C4-2B (cell line): ENCODE data around the gene CCDC201.

Source experiments
- H3K27ac ChIP-seq: fragments of 450-650 bp; 2 replicates; pipeline ENCODE4 v1.5.1; 2017
- ZFX ChIP-seq: fragments of 450-650 bp; IDR thresholded peaks from 2 replicates; pipeline ENCODE4 v1.6.1; 2017
- TF ChIP-seq, protein P1 (sequence below): fragments of 450-650 bp; conservative IDR thresholded peaks from 2 replicates; pipeline ENCODE4 v1.5.1; 2017; ENCODE audit warnings: mild to moderate bottlenecking

Gene CCDC201

DNA sequence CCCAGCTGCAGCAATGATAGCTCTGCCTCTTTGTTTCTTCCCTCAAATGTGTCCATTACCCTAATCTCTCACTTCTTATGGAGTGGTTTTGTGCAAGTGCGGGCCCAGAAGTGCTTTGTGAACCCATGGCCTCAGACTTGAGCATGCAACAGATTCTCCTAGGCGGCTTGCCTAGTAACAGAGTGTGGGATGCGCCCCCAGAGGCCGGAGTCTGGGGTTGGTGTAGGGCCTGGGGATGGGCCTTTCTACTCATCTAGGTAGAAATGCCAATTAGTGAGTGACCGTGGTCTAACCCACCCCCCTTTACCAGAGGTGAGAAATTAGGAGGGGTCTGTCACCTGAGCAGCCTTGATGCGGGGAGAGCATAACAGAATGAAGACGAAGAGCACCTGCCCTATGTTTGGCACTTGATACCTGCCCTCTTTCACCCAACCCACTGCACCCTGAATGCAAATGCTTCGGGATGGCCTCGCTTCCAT, 8.4 kb upstream of the CCDC201 start:
- H3K27ac ChIP-seq = no peak overlapping the region
- TF ChIP-seq, protein P1, sequence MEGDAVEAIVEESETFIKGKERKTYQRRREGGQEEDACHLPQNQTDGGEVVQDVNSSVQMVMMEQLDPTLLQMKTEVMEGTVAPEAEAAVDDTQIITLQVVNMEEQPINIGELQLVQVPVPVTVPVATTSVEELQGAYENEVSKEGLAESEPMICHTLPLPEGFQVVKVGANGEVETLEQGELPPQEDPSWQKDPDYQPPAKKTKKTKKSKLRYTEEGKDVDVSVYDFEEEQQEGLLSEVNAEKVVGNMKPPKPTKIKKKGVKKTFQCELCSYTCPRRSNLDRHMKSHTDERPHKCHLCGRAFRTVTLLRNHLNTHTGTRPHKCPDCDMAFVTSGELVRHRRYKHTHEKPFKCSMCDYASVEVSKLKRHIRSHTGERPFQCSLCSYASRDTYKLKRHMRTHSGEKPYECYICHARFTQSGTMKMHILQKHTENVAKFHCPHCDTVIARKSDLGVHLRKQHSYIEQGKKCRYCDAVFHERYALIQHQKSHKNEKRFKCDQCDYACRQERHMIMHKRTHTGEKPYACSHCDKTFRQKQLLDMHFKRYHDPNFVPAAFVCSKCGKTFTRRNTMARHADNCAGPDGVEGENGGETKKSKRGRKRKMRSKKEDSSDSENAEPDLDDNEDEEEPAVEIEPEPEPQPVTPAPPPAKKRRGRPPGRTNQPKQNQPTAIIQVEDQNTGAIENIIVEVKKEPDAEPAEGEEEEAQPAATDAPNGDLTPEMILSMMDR = no peak
- no peak for TF ChIP-seq ZFX

DNA sequence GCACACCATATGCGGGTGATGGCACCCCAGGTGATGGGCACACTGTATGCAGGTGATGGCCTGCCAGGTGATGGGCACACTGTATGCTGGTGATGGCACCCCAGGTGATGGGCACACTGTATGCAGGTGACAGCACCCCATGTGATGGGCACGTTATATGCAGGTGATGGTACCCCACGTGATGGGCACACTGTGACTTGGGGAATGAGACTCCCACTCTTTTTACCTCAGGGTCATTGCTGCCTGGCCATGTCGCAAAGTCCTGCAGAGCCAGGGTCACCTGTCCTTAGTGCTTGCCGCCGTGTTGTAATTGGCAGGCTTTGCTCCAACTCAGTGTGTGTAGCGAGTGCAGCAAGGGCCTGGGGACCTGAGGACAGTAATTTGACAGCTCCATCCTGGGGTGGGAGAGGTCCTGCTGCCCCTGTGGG, 7.6 kb upstream of the CCDC201 start:
- no peak overlapping the region for H3K27ac ChIP-seq
- no peak for TF ChIP-seq ZFX
- TF ChIP-seq, protein P1 = no peak

DNA sequence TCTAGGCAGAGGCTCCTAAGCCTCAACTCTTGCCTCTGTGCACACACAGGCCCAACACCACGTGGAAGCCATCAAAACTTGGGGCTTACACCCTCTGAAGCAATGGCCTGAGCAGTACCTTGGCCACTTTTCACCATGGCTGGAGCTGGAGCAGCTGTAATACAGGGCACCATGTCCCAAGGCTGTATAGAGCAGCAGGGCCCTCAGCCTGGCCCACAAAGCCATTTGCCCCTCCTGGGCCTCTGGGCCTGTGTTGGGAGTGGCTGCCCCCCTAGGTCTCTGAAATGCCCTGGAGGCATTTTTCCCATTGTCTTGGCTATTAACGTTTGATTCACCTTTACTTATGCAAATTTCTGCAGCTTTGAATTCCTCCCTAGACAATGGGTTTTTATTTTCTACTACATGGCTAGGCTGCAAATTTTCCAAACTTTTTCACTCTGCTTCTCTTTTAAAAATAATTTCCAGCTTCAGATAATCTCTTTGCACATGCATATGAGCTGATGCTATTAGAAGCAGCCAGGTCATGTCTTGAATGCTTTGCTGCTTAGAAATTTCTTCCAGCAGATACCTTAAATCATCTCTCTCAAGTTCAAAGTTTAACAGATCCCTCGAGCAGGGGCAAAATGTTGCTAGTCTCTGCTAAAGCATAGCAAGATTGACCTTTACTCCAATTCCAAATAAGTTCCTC, 5.7 kb upstream of the CCDC201 start:
- H3K27ac ChIP-seq = no peak overlapping the region
- TF ChIP-seq ZFX = no peak
- TF ChIP-seq, protein P1 = no peak

DNA sequence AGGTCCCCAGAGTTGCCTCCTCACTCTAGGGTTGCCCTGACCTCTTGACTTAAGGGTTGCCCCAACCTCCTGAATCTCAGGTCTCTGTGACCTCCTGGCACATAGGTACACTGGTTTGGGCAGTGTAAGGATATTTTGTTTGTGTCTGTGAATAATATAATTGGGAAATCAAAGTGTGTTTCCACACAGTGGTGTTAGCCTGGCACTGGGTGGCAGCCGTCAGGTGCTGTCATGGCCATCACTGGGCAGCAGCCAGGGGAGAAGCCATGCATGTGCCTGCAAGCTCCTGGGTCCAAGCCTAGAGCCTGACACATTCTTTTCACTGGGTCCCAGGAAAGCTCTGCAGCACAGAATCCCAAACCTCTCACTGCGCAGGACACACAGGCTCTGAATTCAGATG, 3.6 kb upstream of the CCDC201 start:
- H3K27ac ChIP-seq = no peak overlapping the region
- TF ChIP-seq, protein P1 = no peak
- no peak for TF ChIP-seq ZFX

DNA sequence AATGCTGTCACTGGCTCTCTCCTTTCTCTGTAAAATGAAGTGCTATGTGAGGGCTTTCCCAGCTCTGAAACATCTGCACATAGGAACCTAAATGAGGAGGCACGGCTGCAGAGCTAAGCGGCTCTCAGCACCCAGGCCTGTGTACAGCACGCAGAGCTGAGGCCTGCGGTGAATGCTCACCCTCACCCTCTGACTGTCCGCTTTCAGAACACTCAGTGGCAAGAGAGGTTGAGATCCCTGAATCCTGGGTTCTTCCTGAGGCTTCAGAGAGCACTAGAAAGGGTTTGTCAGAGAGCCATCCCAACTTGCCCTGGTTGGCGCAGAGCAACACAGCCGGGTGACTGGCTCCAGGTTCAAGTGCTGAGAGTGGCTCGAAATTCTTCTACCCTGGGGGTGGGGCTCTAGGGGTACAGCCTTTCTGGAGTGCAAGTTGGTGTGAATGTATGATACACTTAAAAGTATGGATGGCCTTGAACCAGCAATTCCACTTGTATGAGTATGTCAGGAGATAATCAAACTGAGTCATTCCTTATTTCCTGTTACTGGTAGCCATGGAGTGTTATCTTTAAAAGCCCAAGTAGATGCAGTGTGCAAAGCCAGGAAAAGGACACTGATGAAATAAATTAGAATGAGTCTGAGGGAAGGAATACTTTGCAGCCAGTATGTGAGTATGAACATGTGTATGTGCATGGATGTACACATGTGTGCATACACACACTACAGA, 1.7 kb upstream of the CCDC201 start:
- TF ChIP-seq, protein P1 = no peak
- no peak for TF ChIP-seq ZFX
- no peak overlapping the region for H3K27ac ChIP-seq

DNA sequence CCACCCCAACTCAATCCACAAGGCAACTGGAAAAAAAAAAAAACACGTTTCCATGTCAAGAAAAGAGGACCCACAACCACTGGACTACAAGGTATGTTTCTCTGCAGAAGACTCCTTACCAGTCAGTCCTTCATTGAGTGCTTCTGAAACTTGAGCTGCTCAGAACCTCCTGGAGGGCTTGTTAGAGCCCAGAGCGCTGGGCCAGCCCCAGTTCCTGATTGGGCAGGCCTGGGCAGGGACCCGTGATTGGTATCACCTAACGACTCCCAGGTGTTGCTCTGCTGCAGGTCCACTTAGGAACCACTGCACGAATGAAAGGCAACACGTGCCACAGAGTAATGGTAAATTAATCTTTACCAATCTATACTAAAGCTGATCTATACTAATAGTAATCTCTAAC, 473 bp upstream of the CCDC201 start:
- no peak overlapping the region for H3K27ac ChIP-seq
- TF ChIP-seq, protein P1 = no peak
- TF ChIP-seq ZFX = no peak
